ENCODE measurements around the gene PHOSPHO1.
A peak's percentile ranks its signal among the peaks of the same experiment; 100 is the strongest.

Gene PHOSPHO1

DNA sequence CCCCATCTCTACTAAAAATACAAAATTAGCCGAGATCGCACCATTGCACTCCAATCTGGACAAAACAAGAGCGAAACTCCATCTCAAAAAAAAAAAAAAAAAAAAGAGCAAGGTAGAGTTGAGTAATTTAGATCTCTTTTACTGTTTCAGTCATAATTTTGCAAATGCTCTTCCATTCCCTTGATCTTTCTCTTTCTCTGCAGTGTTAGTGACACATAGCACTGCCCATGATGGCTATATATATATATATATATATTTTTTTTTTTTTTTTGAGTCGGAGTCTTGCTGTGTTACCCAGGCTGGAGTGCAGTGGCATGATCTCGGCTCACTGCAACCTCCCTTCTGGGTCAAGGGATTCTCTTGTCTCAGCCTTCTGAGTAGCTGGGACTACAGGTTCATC, 12.2 kb upstream of the PHOSPHO1 start:
- DNase-seq (ENCODE audit: low spot score): no peak

DNA sequence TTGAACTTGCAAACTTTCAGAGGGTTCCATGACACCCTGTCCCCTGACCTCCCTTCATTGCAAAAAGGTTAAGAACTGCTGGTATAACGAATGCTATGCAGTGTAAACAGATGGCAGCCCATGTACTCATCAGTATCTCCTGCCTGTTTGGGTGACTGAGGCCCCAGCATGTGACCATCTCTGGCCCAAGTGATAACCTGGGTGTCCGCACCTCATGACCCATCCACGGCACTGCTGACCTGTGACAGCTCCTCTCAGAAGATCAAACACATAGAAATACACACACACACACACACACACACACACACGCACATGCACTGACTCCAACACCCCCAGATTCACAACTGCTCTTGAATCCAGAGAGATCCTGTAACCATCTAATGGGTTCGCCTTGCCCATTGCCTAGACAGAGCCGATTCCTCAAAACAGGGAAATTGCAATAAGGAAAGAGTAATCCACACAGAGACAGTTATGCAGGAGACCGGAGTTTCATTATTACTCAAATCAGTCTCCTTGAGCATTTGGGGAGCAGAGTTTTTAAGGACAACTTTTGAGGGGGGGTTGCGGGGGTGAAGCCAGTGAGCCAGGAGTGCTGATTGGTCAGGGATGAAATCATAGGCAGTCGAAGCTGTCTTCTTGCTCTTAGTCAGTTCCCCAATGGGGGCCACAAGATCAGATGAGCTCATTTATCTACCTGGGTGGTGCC, 11.3 kb upstream of the PHOSPHO1 start:
- DNase-seq (ENCODE audit: low spot score): no peak

DNA sequence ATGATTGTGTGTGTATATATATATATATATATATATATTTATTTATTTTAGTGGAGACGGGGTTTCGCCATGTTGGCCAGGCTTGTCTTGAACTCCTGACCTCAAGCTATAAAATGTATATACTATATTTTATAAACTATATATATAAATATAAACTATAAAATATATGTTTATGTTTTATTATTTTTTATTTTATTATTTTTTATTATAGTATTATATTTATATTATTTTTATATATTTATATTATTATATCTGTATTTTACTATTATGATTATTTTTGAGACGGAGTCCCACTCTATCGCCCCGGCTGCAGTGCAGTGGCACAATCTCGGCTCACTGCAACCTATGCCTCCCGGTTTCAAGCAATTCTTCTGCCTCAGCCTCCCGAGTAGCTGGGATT, 10.5 kb upstream of the PHOSPHO1 start:
- no peak for DNase-seq (ENCODE audit: low spot score)

DNA sequence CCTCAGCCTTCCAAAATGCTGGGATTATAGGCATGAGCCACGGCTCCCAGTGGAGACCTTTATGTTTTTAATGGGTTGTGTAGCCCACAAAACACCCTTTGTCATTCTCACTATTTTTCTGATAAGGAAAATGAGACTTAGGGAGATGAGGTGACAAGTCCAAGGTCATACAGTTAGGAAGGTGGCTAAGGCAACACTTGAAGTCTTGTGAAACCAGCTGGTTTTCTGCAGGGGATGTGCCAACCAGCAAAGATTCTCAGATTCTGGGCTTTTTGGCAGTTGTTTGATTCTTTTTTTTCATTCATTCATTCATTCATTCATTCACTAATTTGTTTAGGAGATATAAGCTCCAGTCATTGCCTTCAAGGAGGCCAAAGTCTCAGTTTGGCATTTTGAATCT, 10.0 kb upstream of the PHOSPHO1 start:
- no peak for DNase-seq (ENCODE audit: low spot score)

DNA sequence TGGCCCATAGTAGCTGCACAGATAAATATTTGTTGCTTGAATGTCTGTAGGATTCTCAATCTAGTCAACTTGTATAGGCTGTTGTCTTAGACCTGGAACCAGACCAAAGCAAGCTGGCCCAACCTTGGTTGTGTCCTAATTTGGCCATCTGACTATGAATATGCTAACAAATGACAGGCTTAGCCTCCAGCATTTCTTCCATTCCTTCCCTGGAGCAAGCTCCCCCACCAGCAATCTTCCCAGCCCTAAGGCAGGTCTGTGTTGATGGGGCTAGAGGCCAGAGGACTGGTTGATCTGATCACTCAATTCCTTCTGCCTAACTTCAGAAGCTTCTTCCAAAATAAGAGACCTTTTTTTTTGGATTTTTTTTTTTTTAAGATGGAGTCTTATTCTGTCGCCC, 9.4 kb upstream of the PHOSPHO1 start:
- no peak for DNase-seq (ENCODE audit: low spot score)

DNA sequence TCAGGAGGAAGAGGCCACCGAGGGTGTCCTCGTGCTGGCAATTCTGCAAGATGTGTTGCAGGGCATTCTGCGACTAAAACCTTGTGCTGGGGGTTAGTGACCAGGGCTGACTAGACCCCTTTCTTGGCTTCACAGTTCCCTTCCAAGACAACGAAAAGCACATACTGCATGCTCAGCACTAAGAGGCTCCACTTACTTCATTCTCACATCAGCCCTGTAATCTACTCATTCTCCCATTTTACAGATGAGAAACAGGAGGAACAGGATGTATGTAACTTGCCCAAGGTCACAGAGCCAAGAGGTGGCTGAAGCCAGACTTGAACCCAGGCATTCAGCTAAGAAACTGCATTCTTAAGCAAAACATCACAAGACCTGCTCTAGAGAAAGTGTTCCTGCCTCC, 5.3 kb upstream of the PHOSPHO1 start:
- DNase-seq (ENCODE audit: low spot score): no peak

DNA sequence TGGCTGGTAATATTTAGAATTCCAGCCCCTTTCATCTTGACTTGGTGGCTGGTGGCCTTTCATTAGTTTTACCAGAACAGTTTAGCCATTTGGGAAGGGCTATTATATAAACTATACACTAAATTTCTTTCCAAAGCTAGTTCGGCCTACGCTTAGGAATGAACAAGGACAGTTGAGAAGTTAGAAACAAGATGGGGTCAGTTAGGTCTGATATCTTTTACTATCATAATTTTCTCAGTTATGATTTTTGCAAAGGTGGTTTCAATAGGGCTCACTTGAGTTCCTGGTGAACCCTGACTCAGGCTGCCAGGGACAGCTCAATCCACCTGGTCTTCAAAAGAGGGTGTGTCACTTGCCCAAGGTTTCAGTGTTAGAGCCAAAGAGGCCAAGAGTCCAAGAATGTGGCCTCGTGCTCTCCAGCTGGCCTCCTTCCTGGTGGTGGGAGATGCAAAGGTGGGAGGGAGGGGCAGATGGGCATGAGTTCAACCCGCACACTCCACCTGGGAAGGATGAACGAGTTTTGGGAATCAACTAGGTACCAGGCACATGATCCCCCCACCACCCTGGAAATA, 4.0 kb upstream of the PHOSPHO1 start:
- DNase-seq (ENCODE audit: low spot score): no peak

DNA sequence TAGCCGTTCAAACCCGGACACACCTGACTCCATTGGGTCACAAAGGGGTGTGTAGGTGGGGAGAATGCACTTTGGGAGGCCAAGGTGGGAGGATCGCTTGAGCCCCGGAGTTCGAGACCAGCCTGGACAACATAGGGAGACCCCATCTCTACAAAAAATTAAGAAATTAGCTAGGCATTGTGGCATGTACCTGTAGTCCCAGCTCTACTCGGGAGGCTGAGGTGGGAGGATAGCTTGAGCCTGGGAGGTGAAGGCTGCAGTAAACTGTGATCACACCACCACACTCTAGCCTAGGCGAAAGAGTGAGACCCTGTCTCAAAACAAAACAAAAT, 942 bp upstream of the PHOSPHO1 start:
- no peak for DNase-seq (ENCODE audit: low spot score)

DNA sequence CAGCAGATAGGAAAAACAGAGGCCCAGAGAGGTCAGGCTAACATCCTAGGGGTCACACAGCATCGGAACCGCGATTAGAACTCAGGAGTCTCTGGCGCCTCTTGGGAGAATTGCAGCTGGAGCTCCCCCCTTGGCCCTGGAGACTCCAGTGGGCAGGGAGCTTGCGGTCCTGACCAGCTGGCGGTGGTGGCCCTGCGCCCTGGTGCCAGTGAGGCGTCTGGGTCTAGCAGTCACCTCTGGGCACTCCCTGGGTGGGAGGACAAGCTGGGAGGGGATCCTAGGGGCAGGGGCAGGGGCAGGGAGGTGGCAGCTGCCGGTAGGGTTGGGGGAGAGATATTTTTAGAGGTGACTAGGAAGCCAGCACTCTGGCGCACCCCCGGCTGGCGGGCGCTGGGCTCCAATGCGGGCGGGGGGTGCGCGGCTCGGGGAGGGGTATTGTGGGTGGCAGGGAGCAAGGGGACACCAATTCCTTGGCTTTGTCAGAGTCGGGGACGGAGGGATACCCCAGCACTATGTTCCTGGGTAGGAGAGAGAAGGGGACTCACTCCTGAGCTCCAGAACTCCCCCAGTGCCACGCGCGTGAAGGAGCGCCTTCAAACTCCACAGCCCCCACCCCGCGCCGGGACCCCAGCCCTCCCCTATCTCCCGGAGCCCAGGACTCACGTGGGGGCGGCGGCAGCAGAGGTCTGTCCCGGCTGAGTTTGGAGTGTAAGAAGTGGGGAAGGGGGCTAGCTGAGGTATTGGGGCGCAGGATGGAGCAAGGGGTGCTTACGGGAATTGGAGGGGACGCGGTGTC, 584 bp downstream of the PHOSPHO1 start:
- no peak for DNase-seq (ENCODE audit: low spot score)

DNA sequence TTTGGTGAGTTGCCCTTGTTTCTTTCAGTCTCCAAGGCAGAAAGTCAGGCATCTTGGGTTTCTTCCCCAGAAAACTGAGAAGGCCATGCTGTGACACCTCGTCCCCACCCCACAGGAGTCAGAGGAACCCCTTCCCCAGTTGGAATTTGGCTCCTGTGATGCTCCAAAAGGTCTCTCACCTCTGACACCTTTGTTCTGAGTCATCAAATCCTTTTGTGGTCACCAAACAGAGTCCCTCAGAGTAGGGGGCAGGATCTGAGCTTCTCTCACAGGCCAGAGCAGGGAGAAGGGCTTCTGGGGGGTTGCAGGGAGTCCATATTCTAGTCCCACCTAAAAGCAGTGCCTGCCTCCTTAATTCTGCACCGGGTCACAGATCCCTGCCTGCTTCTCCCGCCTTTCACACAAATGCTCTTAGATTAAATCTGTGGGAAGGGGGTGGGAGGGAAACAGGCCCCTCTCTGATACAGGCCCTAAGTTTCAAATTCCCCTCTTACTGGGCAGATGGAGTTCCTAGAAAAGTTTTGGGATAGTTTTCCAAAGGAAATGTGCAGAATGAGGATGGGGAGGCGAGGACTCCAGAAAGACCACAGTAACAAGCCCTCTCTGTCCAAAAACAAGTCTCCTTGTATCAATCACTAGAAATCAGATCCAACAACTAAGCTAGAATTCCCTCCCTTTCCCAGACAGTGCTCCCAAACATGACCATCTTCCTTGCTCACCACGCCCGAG, 1.3 kb downstream of the PHOSPHO1 start:
- DNase-seq (ENCODE audit: low spot score): no peak

DNA sequence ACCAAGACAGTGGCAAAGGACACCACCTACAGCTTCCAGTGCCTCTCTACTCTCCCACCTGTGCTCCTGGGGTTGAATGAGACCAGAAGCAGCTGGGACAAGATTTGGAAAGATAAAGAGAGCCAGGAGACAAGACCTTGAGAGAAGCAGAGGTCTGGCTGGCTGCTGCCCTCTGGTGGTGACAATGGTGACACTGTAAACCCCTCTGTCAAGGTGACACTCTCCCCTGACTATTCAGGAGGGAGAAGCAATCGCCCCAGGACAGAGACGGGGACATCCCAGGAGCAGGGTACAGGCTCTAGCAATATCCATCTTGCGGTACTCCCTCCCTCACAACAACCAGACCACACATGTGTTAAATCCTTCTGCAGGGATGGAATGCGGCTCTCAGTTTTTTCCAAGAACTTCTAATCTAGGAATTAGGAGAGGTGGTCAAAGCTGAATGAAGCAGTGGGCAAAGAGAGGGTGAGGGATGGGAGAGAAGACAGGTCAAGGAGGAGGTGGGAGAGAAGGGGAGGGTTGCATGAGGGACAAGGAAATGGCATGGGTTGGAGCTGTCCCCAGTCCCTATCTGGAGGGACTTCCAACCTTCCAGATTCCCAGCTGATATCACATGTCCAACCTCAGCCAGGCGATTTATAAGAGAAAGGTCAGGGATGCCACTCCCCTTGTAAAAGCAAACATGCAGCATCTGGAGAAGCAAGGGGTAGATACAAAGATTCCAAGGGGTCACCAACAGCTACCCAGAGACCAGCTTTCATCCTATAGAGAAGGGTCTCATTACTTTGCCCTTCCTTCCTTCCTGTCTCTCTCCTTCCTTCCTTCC, 2.9 kb downstream of the PHOSPHO1 start:
- peak; percentile 70 for DNase-seq (ENCODE audit: low spot score)

DNA sequence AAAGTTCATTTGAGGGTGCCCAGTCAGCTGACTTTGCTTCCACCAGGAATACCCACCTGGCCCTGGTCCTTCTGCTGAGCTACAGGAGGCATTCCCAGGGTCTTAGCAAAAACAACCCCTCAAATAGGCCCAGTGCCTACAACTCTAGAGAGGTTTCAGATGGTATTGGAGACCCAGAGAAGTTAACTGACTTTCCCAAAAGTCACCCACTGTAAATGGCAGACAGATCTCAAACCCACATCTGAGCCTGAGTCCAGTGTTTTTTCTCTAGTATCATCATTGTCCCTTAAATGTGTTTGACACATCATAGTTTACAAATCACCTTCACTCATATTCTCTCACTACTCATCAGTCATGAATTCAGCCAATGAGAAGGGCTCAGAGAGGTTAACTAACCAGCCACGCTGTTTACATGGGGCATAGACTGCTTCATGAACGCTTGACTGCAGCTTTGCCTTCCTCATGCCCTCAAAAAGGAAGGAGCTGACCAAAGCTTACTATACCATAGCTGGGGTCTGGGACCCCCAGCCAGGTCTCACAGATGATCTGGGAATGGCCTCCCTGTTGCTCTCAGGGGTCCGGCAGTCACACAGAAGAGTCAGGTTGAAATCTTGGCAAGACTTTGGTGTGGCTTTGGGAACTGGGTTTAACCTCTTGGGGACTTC, 3.7 kb downstream of the PHOSPHO1 start:
- DNase-seq (ENCODE audit: low spot score): no peak

DNA sequence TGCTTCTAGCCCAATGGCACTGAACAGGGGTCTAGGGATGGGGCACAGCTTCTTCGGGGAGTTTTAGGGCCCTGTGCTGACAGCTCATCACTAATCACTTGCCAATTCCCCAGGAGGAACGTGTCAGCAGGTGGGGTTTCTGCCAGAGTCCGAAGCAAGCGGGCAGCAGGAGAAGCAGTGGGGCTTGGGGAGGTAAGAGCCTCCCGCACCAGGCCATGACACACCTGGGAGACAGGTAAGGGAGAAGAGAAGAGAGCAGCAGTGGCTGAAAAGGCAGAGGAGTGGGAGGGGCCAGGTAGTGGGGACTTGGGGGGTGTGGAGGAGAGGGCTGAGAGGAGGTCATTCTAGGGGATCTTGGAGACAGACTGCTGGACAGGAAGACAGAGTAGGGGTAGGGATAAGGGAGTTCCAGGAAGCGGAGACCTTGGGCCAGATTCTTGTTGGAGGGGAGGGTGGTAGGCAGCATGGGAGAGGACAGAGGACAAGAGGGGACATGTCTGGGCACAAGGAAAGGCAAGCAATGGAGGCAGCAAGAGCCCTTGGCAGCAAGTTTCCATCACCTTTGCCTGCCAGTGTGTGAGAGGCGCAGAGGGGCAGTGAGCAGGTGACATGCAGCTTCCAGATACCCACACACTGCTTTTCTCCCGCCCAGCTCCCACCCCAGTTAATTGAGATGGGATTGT, 4.9 kb downstream of the PHOSPHO1 start:
- no peak for DNase-seq (ENCODE audit: low spot score)

DNA sequence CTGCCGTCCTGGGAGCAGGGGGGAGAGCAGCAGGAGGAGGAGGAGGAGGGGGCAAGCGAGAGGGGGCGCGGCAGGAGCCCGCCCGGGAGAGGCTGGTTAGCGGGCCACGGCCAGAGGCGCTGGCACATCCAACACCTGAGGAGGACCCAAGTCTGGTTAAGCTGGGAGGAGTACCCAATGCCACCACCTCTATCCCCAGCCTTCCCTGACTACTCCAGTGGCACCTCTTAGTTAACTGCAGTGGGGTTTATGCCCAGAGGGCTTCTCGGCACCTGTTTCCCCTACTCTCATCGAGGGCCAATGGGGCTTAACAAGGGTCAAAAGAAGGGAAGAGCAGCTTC, 5.6 kb downstream of the PHOSPHO1 start:
- DNase-seq (ENCODE audit: low spot score): no peak

DNA sequence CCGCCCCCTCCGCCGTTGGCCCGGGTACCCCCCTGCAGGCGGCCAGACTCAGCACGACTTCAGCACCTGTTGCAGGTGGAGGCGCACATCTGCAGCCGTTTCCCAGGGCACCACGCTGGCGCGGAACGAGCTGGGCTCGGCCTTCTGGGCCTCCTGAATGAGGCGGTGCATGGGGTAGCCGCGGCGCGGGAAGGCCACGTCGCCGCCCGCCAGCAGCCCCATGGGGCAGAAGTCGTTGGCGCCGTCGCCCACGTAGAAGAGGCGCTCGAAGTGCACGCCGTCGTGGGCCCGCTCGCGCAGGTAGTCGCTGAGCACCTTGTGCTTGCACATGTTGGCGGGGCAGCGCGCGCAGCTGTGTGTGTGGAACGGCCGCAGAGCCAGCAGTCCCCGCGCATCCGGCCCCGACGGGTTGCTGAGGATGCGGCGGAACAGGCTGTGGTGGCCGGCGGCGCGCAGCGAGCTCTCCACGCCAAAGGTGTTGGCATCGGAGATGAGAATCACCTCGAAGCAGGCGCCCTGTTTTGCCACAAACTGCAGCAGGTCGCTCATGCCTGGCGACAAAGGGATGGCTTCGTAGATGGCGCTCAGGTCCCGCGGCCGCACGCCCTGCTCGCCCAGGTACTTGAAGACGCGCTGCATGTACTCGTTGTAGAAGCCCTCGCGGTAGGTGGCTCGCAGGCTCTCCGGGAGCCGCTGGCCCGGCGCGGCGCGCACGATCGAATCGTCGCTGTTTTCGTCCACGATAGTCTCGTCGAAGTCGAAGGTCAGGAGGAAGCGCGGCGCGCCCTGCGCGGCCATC, 6.2 kb downstream of the PHOSPHO1 start:
- no peak for DNase-seq (ENCODE audit: low spot score)

DNA sequence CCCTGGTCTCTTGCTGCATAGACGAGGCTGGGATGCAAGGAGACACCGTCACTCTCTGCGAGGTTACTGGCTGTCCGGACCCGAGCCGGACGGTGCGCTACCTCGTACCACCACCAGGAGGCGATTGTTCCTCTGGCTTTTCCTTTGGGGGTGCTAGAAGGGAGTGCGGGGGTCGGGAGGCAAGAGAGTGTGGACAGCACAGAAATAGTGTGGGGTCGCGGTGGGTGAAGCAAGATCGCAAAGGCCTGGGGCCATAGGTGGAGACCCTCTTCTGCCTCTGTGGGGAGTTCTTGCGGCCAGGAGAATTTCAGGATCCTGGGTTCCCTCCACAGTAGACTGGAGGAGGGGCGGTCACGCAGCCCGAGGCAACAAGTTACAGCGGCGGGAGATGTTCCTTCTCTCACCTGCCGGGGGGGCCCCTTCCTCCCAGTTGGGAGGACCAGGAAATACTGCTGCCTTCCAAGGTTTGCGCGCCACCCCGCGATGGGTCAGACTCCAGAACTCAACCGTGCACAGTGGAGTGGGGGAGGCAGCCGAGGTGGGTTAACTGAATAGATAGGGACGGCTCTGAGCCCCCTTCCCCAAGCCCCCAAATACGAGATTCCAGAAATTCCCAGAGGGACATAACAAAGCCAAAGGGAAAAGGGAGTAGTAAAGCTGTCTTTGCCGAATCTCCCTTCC, 6.9 kb downstream of the PHOSPHO1 start:
- DNase-seq (ENCODE audit: low spot score): no peak

DNA sequence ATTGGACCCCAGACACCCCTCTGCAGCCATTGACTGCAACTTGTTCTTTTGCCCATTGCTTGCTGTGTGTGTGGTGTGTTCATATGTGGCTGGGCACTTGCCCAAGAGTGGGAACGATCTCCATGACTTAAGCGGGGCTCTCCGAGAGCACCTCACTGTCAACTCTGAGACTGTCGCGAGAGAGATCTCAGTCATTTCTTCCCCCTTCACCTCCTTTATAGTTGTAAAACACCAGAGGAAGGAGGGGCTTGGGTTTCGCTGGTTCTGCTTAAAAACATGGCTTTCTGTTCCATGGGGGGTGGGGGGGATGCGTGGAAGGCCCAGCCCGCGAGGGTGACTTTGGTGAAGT, 7.4 kb downstream of the PHOSPHO1 start:
- no peak for DNase-seq (ENCODE audit: low spot score)

DNA sequence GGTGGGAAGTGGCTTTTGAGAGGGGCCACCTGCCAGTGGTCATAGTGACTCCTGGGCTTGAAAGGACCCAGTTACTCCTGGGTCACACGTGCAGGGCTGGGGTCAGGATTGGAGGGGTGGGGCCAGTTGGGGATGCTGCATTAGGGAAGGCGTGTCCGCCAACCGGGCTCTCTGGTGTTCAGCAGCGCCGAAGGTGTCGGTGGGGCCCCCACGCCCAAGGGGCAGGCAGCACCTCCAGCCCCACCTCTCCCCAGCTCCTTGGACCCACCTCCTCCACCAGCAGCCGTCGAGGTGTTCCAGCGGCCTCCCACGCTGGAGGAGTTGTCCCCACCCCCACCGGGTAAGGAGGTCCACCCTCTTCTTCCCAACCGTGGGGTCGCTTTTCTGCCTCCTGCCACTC, 10.6 kb downstream of the PHOSPHO1 start:
- DNase-seq (ENCODE audit: low spot score): no peak
